ENCODE results near the gene SZT2. TPM values are rescaled to one million over a fixed set of nuclear protein-coding genes. Genes with fewer than 3 reads are reported as not detected.
"Not testable (repeated sequence)": the region's sequence is repeated elsewhere in the genome, so short reads cannot be mapped to it uniquely, and the experiment has no call there.

Gene SZT2
- total RNA-seq, 2 donors from 2014 or later, result 17.5 to 22.8 TPM

DNA sequence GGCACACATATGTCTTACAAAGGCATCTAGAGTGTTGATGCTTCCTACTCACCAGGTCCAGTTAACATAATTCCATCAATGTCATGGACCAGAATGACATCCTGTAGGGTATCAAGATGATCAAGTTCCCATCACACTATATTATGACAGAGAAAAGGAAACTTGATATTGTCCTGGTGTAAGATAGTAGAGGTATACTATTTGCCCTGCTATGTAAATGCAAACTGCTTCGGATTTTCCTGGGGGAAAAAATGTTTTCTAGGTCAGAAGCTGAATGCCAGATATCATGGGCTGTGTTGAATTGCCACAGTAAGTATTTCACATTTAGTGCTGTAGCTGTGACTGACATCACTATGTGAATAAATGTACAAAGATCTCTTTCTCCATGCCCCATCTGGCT lies 80.2 kb downstream of the SZT2 start:
- Histone ChIP-seq H3K9me3 (no peaks in the 10 kb centered on the region), H3K27me3 (no peaks in the 10 kb centered on the region), H3K4me3 (no peak overlapping the region), H3K27ac (no peak overlapping the region), H3K36me3 (no peaks in the 10 kb centered on the region), H3K4me1 (no peaks in the 10 kb centered on the region)
- DNase-seq (ENCODE audit: low spot score), result no peak
- TF ChIP-seq, protein P1, sequence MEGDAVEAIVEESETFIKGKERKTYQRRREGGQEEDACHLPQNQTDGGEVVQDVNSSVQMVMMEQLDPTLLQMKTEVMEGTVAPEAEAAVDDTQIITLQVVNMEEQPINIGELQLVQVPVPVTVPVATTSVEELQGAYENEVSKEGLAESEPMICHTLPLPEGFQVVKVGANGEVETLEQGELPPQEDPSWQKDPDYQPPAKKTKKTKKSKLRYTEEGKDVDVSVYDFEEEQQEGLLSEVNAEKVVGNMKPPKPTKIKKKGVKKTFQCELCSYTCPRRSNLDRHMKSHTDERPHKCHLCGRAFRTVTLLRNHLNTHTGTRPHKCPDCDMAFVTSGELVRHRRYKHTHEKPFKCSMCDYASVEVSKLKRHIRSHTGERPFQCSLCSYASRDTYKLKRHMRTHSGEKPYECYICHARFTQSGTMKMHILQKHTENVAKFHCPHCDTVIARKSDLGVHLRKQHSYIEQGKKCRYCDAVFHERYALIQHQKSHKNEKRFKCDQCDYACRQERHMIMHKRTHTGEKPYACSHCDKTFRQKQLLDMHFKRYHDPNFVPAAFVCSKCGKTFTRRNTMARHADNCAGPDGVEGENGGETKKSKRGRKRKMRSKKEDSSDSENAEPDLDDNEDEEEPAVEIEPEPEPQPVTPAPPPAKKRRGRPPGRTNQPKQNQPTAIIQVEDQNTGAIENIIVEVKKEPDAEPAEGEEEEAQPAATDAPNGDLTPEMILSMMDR (IDR thresholded peaks at IDR 0.05), result no peak

DNA sequence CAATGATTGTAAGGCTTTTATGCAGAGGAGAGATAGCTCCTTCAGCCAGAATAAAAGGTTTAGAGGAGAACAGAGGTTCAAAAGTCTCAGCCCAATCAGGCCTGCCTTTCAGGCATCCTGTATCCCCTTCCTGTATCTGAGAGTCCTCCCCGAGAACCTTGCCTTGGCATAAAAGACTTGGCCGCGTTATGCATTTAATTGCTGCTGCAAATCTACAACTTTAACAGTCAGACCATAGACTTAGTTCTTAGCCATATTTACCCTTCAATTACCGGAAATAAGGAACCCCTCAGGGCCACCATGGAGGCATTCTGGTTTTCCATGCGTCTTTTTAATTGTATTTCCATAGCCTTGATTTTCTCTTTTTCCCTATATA lies 82.4 kb downstream of the SZT2 start:
- TF ChIP-seq, protein P1 (IDR thresholded peaks at IDR 0.05), result no peak
- no peaks in the 10 kb centered on the region for H3K4me1 ChIP-seq

DNA sequence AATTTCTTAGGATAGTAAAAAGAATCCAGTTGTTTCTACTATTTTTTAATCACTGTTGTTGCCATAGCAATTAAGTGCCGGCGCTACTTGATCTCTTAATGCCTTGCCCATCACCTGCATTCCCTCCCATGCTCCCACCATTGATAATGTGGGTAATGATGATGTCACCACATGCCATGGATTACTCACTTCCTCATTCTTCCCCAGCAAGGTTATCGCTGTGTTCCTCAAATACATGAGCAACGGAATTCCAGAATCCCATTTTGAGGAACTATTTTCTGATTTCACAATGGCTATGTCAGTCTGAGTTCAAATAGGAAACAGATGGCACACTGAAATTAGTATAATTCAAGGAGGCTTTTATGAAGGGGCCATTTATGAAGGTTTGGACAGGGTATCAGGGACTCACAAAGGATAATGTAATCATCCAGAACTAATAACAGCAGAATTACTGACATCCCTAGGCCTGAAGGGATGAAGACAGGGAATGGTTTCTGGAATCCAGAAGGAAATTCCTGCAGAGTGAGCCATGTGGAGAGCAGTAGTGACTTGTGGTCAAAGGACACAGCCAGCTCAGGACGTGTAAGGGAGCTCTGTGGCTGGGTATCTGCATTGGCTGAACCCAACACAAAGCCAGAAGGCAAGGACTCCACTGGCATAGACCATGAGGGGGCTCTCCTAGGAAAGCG lies 82.9 kb downstream of the SZT2 start:
- not testable (repeated sequence) for DNase-seq (ENCODE audit: low spot score); H3K4me1 ChIP-seq; H3K27me3 ChIP-seq; H3K4me3 ChIP-seq; H3K27ac ChIP-seq; H3K9me3 ChIP-seq; H3K36me3 ChIP-seq

More for the DNA sequence above, 82.4 kb downstream of the SZT2 start:
- Histone ChIP-seq H3K4me3 (no peak overlapping the region), H3K27ac (no peak overlapping the region), H3K9me3 (no peaks in the 10 kb centered on the region), H3K36me3 (no peaks in the 10 kb centered on the region), H3K27me3 (no peaks in the 10 kb centered on the region)
- DNase-seq (ENCODE audit: low spot score), result no peak

DNA sequence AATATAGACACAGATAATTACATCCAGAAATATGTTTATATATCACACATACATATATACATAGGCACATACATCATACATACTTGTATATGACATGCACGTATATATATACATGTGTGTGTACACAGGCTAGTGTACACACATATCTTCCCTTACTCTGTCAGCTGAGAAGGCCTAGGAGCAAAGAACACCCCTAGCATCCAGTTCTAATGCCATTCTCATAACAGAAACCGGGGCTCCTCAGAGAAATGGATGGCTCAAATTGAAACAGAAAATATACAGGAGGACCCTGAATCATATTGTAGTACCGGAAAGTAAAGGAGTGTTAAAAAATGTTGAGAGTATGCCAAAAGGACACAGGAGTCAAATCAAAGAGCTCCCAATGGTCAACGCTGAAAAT lies 83.8 kb downstream of the SZT2 start:
- no peak for DNase-seq (ENCODE audit: low spot score)
- no peaks in the 10 kb centered on the region for H3K9me3 ChIP-seq
- H3K36me3 ChIP-seq, result no peaks in the 10 kb centered on the region
- no peaks in the 10 kb centered on the region for H3K27me3 ChIP-seq
- H3K4me3 ChIP-seq, result no peak overlapping the region
- TF ChIP-seq, protein P1 (IDR thresholded peaks at IDR 0.05), result no peak
- H3K4me1 ChIP-seq, result no peaks in the 10 kb centered on the region
- H3K27ac ChIP-seq, result no peak overlapping the region

DNA sequence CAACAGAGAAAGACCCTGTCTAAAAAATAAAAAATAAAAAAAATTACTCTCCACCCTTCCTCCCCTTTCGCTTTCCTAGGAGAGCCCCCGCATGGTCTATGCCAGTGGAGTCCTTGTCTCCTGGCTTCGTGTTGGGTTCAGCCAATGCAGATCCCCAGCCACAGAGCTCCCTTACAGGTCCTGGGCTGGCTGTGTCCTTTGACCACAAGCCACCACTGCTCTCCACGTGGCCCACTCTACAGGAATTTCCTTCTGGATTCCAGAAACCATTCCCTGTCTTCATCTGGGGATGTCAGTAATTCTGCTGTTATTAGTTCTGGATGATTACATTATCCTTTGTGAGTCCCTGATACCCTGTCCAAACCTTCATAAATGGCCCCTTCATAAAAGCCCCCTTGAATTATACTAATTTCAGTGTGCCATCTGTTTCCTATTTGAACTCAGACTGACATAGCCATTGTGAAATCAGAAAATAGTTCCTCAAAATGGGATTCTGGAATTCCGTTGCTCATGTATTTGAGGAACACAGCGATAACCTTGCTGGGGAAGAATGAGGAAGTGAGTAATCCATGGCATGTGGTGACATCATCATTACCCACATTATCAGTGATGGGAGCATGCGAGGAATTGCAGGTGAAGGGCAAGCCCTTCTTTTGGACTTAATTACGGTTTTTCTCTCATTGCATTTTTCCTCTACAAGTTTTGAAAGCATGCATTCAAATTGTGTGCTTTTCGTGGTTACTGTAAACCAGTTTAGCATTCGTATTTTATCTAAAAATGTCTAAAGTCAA lies 86.1 kb downstream of the SZT2 start:
- H3K27me3 ChIP-seq; H3K27ac ChIP-seq; H3K4me1 ChIP-seq; H3K4me3 ChIP-seq; DNase-seq (ENCODE audit: low spot score); H3K9me3 ChIP-seq; H3K36me3 ChIP-seq: not testable (repeated sequence)

DNA sequence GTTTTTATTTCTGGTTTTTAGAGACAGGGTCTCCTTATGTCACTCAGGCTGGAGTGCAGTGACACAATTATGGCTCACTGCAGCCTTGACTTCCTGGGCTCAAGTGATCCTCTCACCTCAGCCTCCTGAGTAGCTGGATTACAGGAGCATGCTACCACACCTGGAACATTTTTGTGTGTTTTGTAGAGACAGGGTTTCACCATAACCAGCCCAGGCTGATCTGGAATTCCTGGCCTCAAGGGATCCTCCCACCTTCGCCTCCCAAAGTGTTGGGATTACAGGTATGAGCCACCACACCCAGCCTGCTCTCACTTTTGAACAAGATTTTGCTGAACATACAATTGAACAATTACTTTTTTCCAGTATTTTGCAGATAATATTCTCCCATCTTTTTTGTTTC lies 88.0 kb downstream of the SZT2 start:
- TF ChIP-seq, protein P1 (IDR thresholded peaks at IDR 0.05), result no peak
- H3K36me3 ChIP-seq, result no peaks in the 10 kb centered on the region
- no peaks in the 10 kb centered on the region for H3K9me3 ChIP-seq
- no peak overlapping the region for H3K4me3 ChIP-seq
- DNase-seq (ENCODE audit: low spot score), result no peak
- H3K27ac ChIP-seq, result no peak overlapping the region
- H3K27me3 ChIP-seq, result no peaks in the 10 kb centered on the region
- no peaks in the 10 kb centered on the region for H3K4me1 ChIP-seq
